Lung (tissue), 12 donors: ENCODE data around the gene RPS6KA2. TPM values are rescaled to one million over a fixed set of nuclear protein-coding genes. Genes with fewer than 3 reads are reported as not detected.

Source experiments
- ATAC-seq: fragments of 200-7000 bp; cut with Tn5 transposase; one replicate; pipeline ENCODE4 v1.9.1; 2020; ENCODE audit warnings: moderate number of reproducible peaks; ENCODE audit not compliant: insufficient read depth, low FRiP score
- DNase-seq, 3 donors: peaks; one replicate each; pipeline ENCODE4 v3.0.0-alpha.2; 2013 to 2017
- H3K27ac ChIP-seq, 2 donors: one replicate each; pipeline ENCODE4 v1.5.1; 2013; ENCODE audit warnings: mild to moderate bottlenecking in 2 of 2, moderate library complexity in 2 of 2, control low read depth in 1 of 2, inconsistent platforms in 1 of 2, low read depth in 1 of 2, low read length in 1 of 2
- H3K27me3 ChIP-seq, 3 donors: one replicate each; pipeline ENCODE4 v1.5.1; 2013; ENCODE audit warnings: low read length in 2 of 3; ENCODE audit not compliant: control insufficient read depth in 3 of 3, insufficient read depth in 3 of 3
- H3K36me3 ChIP-seq, 4 donors: one replicate each; pipeline ENCODE4 v1.5.1; 2013; ENCODE audit warnings: low read length in 4 of 4, mild to moderate bottlenecking in 1 of 4, moderate library complexity in 1 of 4; ENCODE audit not compliant: control insufficient read depth in 4 of 4, insufficient read depth in 4 of 4
- H3K4me1 ChIP-seq, 5 donors: one replicate each; pipeline ENCODE4 v1.5.1; 2013; ENCODE audit warnings: low read length in 5 of 5, mild to moderate bottlenecking in 2 of 5, moderate library complexity in 1 of 5; ENCODE audit not compliant: control insufficient read depth in 5 of 5, insufficient read depth in 5 of 5
- H3K4me3 ChIP-seq: one replicate; pipeline ENCODE4 v1.5.1; 2013; ENCODE audit warnings: mild to moderate bottlenecking, control low read depth, moderate library complexity
- H3K9ac ChIP-seq, 2 donors: one replicate each; pipeline ENCODE4 v1.5.1; 2013; ENCODE audit warnings: low read length in 2 of 2, control low read depth in 1 of 2; ENCODE audit not compliant: insufficient read depth in 1 of 2
- H3K9me3 ChIP-seq, 4 donors: one replicate each; pipeline ENCODE4 v1.5.1; 2013; ENCODE audit warnings: low read length in 3 of 4, mild to moderate bottlenecking in 1 of 4, moderate library complexity in 1 of 4; ENCODE audit not compliant: control insufficient read depth in 4 of 4, insufficient read depth in 3 of 4
- CTCF ChIP-seq: IDR thresholded peaks from 2 replicates; pipeline ENCODE4 v1.5.1; 2012; ENCODE audit warnings: mild to moderate bottlenecking; ENCODE audit errors: control extremely low read depth, extremely low read depth
- WGBS, 2 donors: extraction: QIAGEN DNeasy Blood & Tissue Kit; methylation state at CpG; one replicate each; pipeline ENCODE4 v1.1.7; 2013; 5-methylcytosine and 5-hydroxymethylcytosine counted together
- polyA plus RNA-seq, 2 donors: library from polyadenylated mRNA; stranded (reverse); fragments of 200-250 nt; gene quantifications; one replicate each; pipeline ENCODE4 v1.2.1, GENCODE V29; 2013
- total RNA-seq, 2 donors: library from RNA; depleted of rRNA in 1 of 2; stranded (reverse); fragments of >200 nt in 1 of 2; gene quantifications; one replicate each; pipeline ENCODE4 v1.2.1, GENCODE V29; 2014 to 2021
- donor health status: control.
- donor health status: control.
- donor health status: Bipolar disorder and iron deficiency.
- donor health status: healthy.
- donor health status: DM: yes; HTN: yes; CAD: no.

RPS6KA2 gene
- total and polyA plus RNA-seq, 4 donors: 61.9 to 185 (median 105) TPM

- no peak overlapping the region for H3K9ac ChIP-seq
- no peak overlapping the region for H3K4me3 ChIP-seq
- no peaks in the 10 kb centered on the region for H3K9me3 ChIP-seq
- no peak overlapping the region for H3K27ac ChIP-seq
- 95 to 99% methylated on average over 9 of the region's 9 CpGs for WGBS, 2 donors
- peaks cover 0 to 18% (median 0%) of the 10 kb centered on the region in 5 donors for H3K4me1 ChIP-seq
- ATAC-seq (no peak), DNase-seq (no peak)
- peaks cover 0 to 3% (median 0%) of the 10 kb centered on the region in 4 donors for H3K36me3 ChIP-seq
- no peaks in the 10 kb centered on the region for H3K27me3 ChIP-seq
- TF ChIP-seq CTCF: no peak
Measured at GRCh38 chr6:166604328-166604727, 22.7 kb downstream of the RPS6KA2 start.

- no peak for TF ChIP-seq CTCF
- DNase-seq: no peak
Measured at GRCh38 chr6:166603043-166603690, 23.9 kb downstream of the RPS6KA2 start.

GRCh38 chr6:166601956-166602355 lies 25.1 kb downstream of the RPS6KA2 start:
- DNase-seq (no peak), ATAC-seq (no peak)
- peaks cover 0 to 30% (median 0%) of the 10 kb centered on the region in 5 donors for H3K4me1 ChIP-seq
- TF ChIP-seq CTCF: no peak
- H3K9ac ChIP-seq: no peak overlapping the region
- H3K27me3 ChIP-seq: no peaks in the 10 kb centered on the region
- no peaks in the 10 kb centered on the region for H3K9me3 ChIP-seq
- H3K27ac ChIP-seq: no peak overlapping the region
- 93 to 95% methylated on average over 10 of the region's 10 CpGs for WGBS, 2 donors
- H3K36me3 ChIP-seq: peaks cover 0 to 3% (median 0%) of the 10 kb centered on the region in 4 donors
- H3K4me3 ChIP-seq: no peak overlapping the region

More at GRCh38 chr6:166603043-166603690, 23.9 kb downstream of the RPS6KA2 start:
- no peak overlapping the region for H3K4me3 ChIP-seq
- no peak overlapping the region for H3K27ac ChIP-seq
- no peak overlapping the region for H3K9ac ChIP-seq
- H3K4me1 ChIP-seq: peaks cover 0 to 22% (median 0%) of the 10 kb centered on the region in 5 donors
- 89 to 93% methylated on average over 14 of the region's 14 CpGs for WGBS, 2 donors
- H3K36me3 ChIP-seq: peaks cover 0 to 3% (median 0%) of the 10 kb centered on the region in 4 donors
- no peaks in the 10 kb centered on the region for H3K27me3 ChIP-seq
- ATAC-seq: no peak
- no peaks in the 10 kb centered on the region for H3K9me3 ChIP-seq
